Activated CD4-positive, CD25-positive, alpha-beta regulatory T cell treated with anti-CD3 and anti-CD28 coated beads, Interleukin-2, amount 50 U/mL, for 24 hours (primary cell): ENCODE data around the gene EIF2B5.
"Not testable (repeated sequence)": the region's sequence is repeated elsewhere in the genome, so short reads cannot be mapped to it uniquely, and the experiment has no call there.

ENCODE experiments used
- ATAC-seq, 2 donors: fragments of 150-1000 bp; cut with Tn5 transposase; one replicate each; pipeline ENCODE4 v1.10.0; 2021; ENCODE audit warnings: mild to moderate bottlenecking in 1 of 2, moderate library complexity in 1 of 2

Gene EIF2B5

GRCh38 chr3:184135149-184135910, at the start of gene EIF2B5:
EIF2B5 (plus strand) TSS chr3:184135358; CDS start chr3:184135386, 28 bp downstream.
- peak; percentile 87 to 88 for ATAC-seq

GRCh38 chr3:184085389-184085852, 49.7 kb upstream of the EIF2B5 start:
- ATAC-seq = no peak

- ATAC-seq = no peak
Observed at GRCh38 chr3:184092199-184092598, 43.0 kb upstream of the EIF2B5 start.

- ATAC-seq = no peak
Observed at GRCh38 chr3:184096811-184097383, 38.3 kb upstream of the EIF2B5 start, which contains the start of gene HTR3E. HTR3E (plus strand) TSS chr3:184097064; CDS start chr3:184097530, 466 bp downstream.

GRCh38 chr3:184097556-184097955, 37.6 kb upstream of the EIF2B5 start:
- ATAC-seq = no peak

GRCh38 chr3:184099806-184100686, 35.1 kb upstream of the EIF2B5 start:
- no peak for ATAC-seq

GRCh38 chr3:184110316-184110725, 24.8 kb upstream of the EIF2B5 start:
- no peak for ATAC-seq

- no peak for ATAC-seq
Observed at GRCh38 chr3:184116017-184116416, 19.1 kb upstream of the EIF2B5 start.

- no peak for ATAC-seq
Observed at GRCh38 chr3:184117636-184118035, 17.5 kb upstream of the EIF2B5 start.

- ATAC-seq = not testable (repeated sequence)
Observed at GRCh38 chr3:184121031-184121430, 14.1 kb upstream of the EIF2B5 start.

GRCh38 chr3:184126006-184126405, 9.2 kb upstream of the EIF2B5 start:
- no peak for ATAC-seq

- ATAC-seq = no peak
Observed at GRCh38 chr3:184129012-184129411, 6.1 kb upstream of the EIF2B5 start.

GRCh38 chr3:184132945-184133344, 2.2 kb upstream of the EIF2B5 start:
- no peak for ATAC-seq

GRCh38 chr3:184133840-184134745, 1.1 kb upstream of the EIF2B5 start:
- peak; percentile 27 for ATAC-seq

GRCh38 chr3:184134746-184135148, 411 bp upstream of the EIF2B5 start:
- peak; percentile 23 to 28 for ATAC-seq

- ATAC-seq = no peak
Observed at GRCh38 chr3:184135911-184136260, 728 bp downstream of the EIF2B5 start.

- ATAC-seq = no peak
Observed at GRCh38 chr3:184140436-184140835, 5.3 kb downstream of the EIF2B5 start.

GRCh38 chr3:184142199-184142598, 7.0 kb downstream of the EIF2B5 start:
- no peak for ATAC-seq

GRCh38 chr3:184143327-184143726, 8.2 kb downstream of the EIF2B5 start:
- peak; percentile 48 to 62 for ATAC-seq

GRCh38 chr3:184144505-184144904, 9.3 kb downstream of the EIF2B5 start:
- no peak for ATAC-seq

- peak; percentile 68 to 75 for ATAC-seq
Observed at GRCh38 chr3:184145111-184145524, 10.0 kb downstream of the EIF2B5 start.

GRCh38 chr3:184145751-184146270, 10.7 kb downstream of the EIF2B5 start:
- ATAC-seq = no peak
